Astrocyte of the spinal cord (primary cell): ENCODE results near the gene IGSF9B.
"Not testable (repeated sequence)": the region's sequence is repeated elsewhere in the genome, so short reads cannot be mapped to it uniquely, and the experiment has no call there.

Experiments used
- DNase-seq: peaks from one replicate; pipeline ENCODE4 v3.0.0; 2011; ENCODE audit warnings: low read depth, low spot score
- H3K4me3 ChIP-seq: 2 replicates; pipeline ENCODE4 v1.5.1; 2011; ENCODE audit warnings: low read depth, mild to moderate bottlenecking, low read length, moderate library complexity
- CTCF ChIP-seq: IDR thresholded peaks from 2 replicates; pipeline ENCODE4 v1.5.1; 2012; ENCODE audit warnings: low read depth, mild to moderate bottlenecking, low read length, inconsistent platforms
- in situ Hi-C: cut with HindIII; loops from 2 replicates; pipeline ENCODE4 v1.10.0; 2017; ENCODE audit warnings: low sequenced_read_pairs

The IGSF9B gene, protein sequence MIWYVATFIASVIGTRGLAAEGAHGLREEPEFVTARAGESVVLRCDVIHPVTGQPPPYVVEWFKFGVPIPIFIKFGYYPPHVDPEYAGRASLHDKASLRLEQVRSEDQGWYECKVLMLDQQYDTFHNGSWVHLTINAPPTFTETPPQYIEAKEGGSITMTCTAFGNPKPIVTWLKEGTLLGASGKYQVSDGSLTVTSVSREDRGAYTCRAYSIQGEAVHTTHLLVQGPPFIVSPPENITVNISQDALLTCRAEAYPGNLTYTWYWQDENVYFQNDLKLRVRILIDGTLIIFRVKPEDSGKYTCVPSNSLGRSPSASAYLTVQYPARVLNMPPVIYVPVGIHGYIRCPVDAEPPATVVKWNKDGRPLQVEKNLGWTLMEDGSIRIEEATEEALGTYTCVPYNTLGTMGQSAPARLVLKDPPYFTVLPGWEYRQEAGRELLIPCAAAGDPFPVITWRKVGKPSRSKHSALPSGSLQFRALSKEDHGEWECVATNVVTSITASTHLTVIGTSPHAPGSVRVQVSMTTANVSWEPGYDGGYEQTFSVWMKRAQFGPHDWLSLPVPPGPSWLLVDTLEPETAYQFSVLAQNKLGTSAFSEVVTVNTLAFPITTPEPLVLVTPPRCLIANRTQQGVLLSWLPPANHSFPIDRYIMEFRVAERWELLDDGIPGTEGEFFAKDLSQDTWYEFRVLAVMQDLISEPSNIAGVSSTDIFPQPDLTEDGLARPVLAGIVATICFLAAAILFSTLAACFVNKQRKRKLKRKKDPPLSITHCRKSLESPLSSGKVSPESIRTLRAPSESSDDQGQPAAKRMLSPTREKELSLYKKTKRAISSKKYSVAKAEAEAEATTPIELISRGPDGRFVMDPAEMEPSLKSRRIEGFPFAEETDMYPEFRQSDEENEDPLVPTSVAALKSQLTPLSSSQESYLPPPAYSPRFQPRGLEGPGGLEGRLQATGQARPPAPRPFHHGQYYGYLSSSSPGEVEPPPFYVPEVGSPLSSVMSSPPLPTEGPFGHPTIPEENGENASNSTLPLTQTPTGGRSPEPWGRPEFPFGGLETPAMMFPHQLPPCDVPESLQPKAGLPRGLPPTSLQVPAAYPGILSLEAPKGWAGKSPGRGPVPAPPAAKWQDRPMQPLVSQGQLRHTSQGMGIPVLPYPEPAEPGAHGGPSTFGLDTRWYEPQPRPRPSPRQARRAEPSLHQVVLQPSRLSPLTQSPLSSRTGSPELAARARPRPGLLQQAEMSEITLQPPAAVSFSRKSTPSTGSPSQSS (N-terminal part only)

DNA sequence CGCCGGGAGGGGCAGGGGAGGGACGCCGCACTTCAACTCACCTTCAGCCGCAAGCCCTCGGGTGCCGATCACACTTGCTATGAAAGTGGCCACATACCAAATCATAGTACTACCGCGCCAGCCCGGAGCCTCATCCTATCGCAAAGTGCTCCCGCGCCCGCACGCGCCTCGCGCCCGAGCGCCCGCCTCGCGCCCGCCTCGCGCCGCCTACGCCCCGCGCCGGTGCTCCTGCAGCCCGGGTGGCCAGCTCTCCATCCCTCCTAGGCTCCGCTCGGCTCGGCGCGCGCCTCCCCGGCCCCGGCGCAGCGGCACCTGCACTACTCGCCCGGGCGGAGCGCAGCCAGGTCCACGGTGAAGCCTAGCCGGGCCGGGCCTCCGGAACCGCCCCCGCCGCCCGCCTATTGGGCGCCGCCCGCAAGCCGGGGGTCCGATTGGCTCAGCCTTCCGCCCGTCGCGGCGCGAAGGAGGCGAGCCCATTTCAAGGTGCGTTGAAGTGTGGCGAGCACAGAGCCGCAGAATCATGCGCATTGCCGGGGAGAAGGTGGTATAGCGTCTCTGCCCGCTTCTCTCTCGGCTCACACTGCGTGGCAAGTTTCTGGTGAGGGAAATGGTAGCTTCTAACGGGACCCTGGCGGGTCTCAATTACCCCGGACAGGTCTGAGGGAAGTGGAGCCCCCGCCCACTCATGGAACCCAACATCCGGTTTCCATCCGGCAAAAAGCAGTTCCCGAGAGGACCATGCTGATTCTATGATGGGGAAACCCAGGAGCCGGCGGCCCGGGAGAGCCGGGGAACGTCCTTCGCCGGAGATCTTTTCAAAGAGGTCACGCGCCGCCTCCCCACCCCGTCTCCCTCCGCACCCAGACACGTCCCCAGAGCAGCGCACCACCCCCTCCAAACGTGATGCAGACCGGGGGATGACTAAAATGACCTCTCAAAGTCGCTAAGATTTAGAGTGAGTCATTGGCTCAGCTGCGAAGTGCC, at the start of gene IGSF9B:
Gene IGSF9B, minus strand, starts transcription at position 319 of the 984 bp plus-strand sequence. Its CDS starts 214 bp downstream, at position 105.
- DNase-seq: peak; percentile 65
- in situ Hi-C loops: no loop called here
- peak within 1 kb of the TSS; percentile 46 for H3K4me3 ChIP-seq

DNA sequence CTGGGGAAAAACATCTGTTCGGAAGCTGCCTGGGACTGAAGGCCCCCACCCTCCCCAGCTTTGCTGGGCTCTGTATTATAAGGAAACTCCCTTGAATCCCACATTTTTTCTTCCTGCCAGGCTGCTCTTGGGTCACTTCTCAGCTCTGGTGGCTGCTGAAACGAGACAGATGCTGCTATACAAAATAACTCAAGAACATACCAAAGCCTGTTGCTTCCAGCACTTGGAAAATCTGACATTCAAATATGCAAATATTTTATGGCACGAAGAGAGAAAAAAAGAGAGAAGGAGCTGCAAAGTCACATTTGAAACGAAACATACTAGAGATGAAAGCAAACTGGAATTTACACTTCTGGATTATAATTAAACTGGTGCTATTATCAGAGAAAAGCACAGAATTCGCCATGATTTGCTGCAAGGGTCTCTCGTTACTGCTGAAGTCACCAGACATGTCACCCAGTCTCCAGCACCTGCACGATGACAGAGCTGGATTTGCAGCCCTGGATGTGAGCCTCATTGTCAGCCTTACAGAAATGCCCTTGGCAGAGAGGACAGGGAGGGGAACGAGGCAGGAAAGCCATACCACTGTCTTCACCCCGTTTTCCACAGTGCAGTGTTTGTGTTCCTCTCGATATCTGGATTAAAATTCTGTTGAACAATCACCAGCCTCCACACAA, 47.9 kb upstream of the IGSF9B start:
- DNase-seq: no peak
- no peak overlapping the region for H3K4me3 ChIP-seq
- no peak for TF ChIP-seq CTCF
- in situ Hi-C loops: no loop called here

More for the DNA sequence above, at the start of gene IGSF9B:
- no peak for TF ChIP-seq CTCF

DNA sequence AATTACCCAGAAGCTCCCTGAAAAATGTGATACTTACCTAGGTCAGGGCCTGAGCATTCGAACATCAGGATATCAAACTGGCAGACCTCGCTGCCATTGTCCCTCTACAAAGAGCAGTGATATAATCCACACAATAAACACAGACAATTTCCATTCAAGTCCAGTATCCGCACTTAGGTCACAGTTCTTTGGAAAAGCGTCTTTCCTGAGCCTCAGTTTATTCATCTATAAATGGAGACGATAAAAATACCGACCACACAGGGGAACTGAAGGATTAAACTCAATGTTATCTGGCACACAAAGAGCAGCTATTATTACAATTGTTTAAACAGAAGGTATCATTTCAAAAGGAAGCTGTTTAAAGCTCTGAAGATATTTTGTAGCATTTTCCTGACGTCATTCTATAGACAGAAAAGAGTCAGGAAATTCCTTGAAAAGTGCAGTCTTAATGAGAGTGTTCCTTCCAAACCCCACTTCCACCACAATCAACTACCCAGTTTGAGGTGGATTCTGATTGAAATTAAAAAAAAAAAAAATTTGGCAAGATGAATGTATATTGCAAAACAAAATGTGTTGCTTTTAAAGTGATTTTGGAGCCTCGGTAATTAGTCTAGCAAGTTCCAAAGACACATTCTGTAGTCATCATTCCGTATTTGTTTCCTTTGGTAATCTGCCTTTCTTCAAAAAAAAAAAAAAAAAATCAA, 47.2 kb upstream of the IGSF9B start:
- no peak overlapping the region for H3K4me3 ChIP-seq
- no peak for TF ChIP-seq CTCF
- in situ Hi-C loops: no loop called here
- DNase-seq: no peak

- DNase-seq, in situ Hi-C loops: not testable (repeated sequence)
These were observed 46.1 kb upstream of the IGSF9B start for GRCh38 chr11:134002819-134003218.

GRCh38 chr11:134002338-134002737, 45.6 kb upstream of the IGSF9B start:
- H3K4me3 ChIP-seq, in situ Hi-C loops, DNase-seq: not testable (repeated sequence)

More at GRCh38 chr11:134002819-134003218, 46.1 kb upstream of the IGSF9B start:
- not testable (repeated sequence) for H3K4me3 ChIP-seq

GRCh38 chr11:134001596-134001995, 44.8 kb upstream of the IGSF9B start:
- in situ Hi-C loops: no loop called here
- TF ChIP-seq CTCF: no peak
- no peak overlapping the region for H3K4me3 ChIP-seq
- no peak for DNase-seq
